ENCODE data around the gene MFNG.
A peak's percentile ranks its signal among the peaks of the same experiment; 100 is the strongest.

MFNG gene

DNA sequence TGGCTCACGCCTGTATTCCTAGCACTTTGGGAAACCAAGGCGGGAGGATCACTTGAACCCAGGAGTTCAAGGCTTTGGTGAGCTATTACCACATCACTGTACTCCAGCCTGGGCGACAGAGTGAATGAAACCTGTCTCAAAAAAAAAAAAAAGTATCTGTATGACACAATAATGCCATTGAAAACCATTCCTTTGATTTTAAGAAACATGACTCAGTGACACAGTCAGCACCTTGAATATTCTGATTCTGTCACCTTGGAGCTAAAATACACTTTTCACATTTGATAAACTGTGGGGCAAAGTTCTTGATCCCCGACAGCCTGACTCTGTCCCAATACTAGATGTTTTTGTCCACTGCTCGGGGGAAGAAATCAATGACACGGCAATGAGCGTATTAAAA is 42.2 kb downstream of the MFNG start:
- DNase-seq = no peak

- DNase-seq = no peak
Observed at GRCh38 chr22:37443086-37443485, 43.1 kb downstream of the MFNG start.

GRCh38 chr22:37442537-37442936 is 43.6 kb downstream of the MFNG start:
- DNase-seq = no peak

DNA sequence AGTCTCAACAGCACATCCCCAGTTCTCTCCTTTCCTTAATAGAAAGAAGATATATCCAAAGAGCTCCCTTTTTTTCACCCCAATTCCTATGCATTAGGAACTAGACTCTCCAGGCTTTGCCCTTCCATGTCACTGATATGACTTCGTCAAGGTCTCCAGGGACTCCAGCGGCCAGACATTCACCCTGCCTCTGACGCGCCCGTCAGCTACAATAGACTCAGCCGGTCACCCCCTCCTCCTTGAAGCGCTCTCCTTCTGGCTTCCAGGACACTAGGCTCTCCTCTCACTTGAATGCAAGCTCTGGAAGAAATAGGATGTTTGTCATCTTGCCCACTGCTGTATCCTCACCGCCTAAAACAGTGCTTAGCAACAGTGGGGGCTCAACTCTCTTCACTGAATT is 44.0 kb downstream of the MFNG start:
- no peak for DNase-seq

DNA sequence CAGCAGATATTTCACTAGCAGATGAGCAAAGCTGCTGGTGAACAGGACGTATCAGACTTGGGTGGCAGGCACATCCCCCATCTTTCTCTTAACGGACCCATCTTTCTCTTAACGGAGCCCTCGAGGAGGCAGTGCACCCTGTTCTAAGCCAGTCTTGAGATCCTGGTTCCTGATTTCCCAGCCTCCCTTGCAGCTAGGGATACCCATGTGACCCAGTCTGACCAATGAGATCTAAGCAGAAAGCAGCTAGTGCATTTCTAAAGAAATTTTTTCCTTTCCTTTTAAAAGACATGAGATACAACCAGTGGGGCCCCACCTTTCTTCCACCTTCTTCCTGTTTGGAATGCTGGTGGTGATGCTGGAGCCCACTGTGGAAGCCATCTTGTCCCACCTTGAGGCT is 45.3 kb downstream of the MFNG start:
- no peak for DNase-seq

DNA sequence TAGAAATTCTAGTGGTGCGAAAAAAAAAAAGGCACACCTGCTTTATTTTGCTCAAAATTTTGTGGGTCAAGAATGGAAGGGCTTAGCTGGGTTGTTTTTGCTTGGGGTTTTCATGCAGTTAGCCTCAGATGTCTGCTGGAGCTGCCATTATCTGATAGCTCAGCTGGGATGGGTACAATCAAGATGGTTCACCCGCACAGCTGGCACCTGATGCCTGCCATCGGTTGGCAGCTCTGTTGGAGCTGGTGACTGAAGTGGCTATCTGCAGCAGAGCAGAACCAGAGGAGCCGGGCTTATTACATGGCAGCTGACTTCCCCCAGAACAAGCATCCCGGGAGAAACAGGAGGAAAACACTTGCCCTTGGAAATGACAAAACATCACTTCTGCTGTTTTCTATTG is 46.8 kb downstream of the MFNG start:
- peak; percentile 23 for DNase-seq

DNA sequence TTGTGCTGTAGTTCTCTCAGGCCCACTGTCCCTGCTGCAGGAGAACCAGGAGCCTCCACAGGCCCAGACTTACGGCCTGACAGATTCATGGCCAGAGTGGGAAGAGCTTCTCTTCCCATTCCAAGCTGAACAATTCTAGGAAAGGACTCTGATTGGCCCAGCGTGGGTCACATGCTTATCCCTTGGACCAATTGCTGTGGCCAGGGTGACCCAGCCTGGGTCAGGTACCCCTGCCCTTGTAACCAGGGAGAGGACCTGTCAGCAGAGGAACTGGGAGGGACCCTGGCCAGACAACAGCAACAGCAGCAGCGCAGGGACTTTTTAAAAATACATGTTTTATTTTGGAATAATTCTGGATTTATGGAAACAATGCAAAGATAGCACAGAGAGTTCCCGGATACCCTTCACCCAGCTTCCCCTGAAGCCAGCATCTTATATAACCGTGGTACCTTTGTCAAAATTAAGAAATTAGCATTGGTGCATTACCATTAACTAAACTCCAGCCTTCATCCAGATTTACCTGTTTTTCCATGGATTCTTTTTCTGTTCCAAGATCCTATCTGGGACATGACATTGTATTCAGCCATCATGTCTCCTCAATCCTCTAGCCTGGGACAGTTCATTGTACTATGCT is 50.1 kb downstream of the MFNG start:
- DNase-seq = no peak

DNA sequence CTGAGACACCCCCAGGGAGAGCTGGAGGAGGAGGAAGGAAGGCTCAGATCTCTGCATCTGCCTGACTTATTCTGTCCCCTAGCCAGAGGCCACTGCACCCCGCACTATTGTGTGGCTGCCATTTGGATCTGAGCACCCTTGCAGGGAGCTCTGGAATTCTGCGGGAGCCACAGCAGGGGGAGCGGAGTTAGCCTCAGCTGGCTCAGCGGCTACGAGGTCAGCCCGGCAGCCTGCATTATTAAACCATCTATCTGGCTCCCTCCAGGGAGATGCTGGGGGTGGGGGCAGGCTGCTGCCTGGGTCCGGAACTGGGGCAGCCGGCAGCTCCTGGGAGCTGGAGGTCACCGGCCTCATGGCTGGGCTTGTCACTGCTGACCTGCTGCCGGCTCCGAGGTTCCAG is 52.4 kb downstream of the MFNG start:
- no peak for DNase-seq

DNA sequence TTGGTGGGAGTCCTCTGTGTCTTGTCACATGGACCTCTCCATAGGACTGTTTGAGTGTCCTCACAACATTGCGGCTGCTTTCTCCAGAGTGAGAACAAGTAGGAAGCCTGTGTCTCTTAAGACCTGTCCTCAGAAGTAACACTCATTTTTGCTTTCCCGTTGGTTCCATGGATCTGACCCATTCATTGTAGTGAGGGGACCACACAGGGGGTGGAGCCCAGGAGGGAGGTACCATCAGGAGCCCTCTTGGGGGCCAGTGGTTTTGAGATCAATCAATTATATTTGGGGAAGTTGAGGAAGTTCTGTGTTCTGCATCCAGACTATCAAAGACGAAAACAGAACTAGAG is 53.5 kb downstream of the MFNG start:
- DNase-seq = no peak

DNA sequence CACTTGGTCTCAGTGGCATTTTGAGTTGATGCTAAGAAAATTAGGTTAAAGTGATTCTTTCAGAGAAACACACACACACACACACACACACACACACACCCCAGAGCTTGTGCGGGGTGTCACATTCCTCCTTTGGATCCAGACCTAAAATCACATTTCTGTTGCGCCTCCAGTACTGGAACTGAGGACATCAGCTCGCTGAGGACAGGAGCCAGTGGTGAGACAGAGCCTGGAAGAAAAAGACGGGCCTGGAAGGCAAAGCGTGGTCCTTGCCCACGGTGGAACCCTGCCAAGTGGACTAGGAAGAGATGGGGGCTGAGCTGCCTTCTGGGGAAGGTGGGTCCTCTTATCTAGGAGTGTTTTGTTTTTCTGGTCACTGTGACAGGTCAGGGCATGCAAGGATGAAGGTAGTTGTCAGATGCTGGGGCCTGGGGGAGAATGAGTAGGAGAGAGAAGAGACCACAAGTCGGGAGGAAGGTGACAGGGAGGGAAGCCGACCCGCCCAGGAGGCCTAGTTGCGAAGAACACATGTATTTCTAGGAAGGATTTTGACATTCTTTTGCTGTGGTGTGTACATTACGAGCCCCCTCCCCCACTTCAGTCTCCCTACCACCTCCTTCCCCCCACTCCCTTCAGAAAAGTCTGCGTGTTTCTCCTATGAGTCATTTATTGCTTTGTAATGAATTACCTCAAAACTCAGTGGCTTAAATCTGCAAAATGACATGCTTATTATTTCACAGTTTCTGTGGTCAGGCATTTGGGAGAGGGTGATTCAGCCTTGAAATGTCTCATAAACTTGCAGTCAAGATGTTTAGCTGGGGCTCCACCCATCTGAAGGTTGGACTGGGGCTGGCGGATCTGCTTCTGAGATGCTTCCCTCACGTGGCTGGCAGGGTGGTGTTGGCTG is 54.1 kb downstream of the MFNG start:
- DNase-seq = no peak

DNA sequence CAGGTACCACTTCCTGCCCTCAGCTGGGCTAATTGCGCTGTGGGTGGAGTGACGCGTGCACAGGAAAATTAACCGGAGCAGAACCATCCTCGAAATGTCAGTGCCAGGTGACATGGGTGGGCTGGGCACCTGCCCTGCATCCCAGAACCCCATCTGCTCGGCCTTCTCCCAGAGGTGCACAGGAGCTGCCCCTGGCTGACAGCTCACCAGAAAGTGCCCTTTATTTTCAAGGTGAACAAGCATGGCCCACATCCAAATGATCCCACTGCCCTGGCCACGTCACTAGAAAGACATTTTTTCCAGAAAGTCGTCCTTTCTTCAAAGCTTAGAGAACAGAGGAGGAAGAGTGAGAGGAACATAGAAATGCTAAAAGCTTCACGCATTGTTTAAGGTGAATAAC is 54.8 kb downstream of the MFNG start:
- no peak for DNase-seq

DNA sequence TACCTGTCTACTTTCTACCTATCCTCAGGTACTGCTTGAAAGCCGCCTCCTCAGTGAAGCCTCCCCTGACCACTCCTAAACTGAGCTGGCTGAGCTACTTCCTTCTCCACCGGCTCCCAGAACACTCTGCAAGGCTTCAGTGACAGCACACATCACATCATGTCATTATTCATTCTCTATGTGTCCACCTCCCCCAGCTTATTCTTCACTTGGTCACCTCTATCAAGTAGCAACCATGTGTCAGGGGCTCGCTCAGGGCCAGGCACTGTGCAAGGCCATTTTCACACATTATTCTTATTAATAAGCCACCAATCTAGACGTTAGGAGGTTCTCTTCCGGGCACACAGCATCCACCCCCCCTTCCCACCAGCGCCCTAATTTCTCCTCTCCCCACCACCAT is 55.2 kb downstream of the MFNG start:
- no peak for DNase-seq

DNA sequence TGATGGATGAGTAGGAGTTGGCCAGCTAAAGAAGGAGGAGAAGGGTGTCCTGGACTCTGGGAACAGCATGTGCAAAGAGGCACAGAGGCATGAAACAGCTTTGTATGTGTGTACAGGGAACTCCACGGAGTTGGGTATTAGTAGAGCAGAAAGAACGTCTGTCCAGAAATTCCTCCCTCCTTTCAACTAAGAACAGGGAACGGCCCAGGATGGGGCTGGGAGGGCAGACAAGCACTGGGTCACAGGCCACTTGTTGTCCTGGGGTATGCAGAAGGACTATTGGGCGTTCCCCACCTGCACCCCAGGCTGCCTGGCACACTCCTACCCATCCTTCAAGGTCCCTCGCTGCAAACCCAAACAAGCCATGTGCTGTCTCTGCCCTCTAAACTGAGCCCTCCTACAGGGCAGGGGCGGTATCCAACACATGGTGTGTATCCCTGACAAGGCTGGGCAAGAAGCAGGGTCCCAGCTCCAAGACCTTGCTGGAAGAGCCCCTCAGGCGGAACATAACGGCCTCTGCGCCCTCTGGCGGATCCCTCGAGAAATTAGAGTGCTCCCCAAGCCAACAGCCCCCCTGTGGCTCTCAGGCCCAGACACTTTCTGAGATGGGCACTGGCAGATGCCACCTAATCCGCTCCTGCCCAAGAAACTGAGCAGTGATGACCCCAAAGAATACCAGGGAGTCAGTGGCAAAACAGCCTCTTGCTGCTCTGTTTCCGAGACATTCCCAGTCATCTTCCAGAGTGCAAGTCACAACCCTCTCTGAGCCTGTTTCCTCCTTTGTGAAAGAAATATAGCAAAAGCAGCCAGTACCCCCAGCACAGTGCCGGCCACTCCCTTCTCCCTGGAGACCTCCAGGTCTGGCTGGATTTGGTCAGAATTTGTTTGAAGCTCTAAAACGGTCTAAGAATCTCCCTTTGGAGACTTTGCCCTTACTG is 57.3 kb downstream of the MFNG start:
- no peak for DNase-seq

DNA sequence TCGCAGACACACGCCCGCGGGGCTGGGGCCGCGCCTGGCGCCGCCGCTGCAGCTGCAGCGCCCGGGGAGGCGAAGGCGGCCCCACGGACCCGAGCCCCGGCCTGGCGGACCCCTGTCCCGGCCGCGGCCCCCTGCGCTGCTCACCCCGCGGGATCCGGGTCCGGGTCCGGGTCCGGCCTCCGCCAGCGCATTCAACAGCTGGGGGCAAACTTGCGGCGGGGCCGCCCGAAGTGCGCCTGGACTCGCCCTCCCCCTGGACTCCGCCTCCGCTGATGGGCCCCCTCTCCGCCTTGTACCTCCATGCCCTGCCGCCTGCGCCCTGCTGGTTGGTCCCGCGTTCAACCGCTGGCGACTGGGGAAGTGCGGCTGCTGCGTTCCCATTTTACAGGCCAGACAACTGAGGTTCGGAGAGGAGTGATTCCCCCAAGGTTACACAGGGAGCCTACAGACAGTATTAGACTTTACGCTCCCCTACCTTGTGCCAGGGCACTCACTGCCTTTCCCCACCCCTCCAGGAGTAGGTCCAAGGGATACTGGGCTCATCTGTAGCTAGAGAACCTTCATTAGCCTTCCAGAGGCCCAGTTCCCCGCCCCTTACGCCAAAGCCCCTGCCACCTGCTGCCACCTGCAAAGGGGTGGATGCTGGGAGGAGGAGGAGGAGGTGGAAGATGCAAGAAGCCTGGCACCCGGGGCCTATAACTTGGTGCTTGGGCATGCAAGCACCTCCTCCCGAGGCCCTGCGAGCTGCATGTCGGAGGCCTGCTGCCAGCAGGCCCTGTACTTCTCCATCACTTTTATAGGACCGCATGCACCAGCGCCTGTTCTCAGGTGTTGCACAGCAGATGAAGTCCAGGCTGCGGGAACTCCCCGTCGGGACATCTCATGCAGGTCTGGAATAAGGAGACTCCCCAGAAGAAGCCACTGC is 58.2 kb downstream of the MFNG start:
- no peak for DNase-seq

- no peak for DNase-seq
Observed at GRCh38 chr22:37427135-37427710, 59.0 kb downstream of the MFNG start, which contains the start of gene ELFN2. Gene ELFN2, minus strand, starts transcription at chr22:37427479. Its CDS starts 51,945 bp downstream, at chr22:37375534.

GRCh38 chr22:37426706-37427134 is 59.5 kb downstream of the MFNG start:
- DNase-seq = no peak

- DNase-seq = no peak
Observed at GRCh38 chr22:37425800-37426705, 60.1 kb downstream of the MFNG start.

DNA sequence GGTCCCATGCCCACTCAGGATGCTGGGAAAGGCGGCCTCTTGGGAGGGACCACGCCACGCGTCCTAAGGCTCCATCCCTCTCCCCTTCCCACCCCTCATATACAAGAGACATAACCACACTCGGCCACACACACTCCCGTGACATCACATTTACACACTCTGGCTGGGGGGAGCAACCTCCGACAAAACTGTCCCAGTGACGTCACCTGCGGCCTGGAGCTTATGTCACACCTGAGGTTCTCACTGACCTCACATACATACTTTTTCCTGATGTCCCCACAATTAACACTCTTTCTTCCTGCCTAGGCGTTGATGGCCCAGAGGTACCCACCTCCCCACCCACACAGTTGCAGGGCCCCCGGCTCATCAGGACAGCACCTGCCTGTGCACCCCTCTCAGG is 60.8 kb downstream of the MFNG start:
- DNase-seq = no peak

GRCh38 chr22:37423283-37423682 is 62.9 kb downstream of the MFNG start:
- DNase-seq = no peak

DNA sequence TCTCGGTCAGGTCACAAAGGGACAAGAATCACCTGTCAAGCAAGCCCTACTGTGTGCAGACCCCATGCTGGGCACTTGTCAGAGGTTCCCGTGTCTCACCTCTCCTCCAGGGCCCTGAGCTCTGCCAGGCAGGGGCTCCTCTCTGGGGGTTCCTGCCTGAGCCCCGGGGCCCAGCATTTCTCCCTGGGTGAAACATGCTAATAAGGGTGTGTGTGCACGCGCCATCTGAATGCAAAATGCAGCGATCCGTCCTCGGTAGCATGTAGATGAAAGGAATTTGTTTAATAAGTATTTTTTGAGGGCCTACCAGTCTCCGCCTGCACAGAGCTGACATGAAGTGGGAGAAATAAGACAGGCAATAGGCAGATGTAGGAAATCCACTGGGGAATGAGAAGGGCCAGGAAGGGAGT is 64.7 kb downstream of the MFNG start:
- no peak for DNase-seq

Measured in NCI-H2029 (cell line).